ENCODE measurements around the gene RNF182.

- TF ChIP-seq CTCF (IDR thresholded peaks at IDR 0.05) (no peak), POLR2AphosphoS5 (IDR thresholded peaks at IDR 0.05) (no peak)
Measured at GRCh38 chr6:13926378-13926777, 1.6 kb downstream of the RNF182 start.
